ENCODE data around the gene RPL39L. TPM values are rescaled to one million over a fixed set of nuclear protein-coding genes. Genes with fewer than 3 reads are reported as not detected.

The RPL39L gene
- total RNA-seq, 1 experiment from 2014 or later, result 37.7 TPM

DNA sequence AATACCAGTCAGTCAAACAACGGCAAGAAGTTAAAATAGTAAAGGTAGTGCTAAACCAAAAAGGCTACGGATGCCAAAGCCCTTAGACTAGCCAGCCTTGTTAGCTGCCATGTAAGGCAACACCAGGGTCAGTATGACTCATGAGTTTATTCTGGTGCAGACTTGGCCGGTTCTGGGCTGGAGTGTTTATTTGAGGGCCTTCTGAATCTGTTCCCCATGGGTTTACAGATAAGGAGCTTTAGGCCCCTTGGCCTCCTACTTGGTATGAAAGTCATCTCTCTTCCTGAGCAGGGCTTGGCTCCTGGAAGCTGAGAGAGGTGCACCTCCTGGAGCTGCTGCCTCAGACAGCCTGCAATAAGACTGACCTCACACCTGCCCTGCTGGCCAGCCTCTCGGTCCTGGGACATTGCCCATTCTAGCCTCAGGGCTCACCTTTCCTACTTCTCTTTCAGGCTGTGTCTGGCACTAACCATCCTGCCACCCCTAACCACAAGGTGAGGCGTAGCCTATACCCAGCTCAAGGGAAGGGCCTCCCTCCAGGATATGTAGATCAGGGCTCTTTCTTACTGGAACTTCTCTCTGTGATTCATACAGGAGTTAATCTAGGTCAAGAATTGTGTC lies 47.6 kb upstream of the RPL39L start:
- ChIA-PET POLR2A (no interaction called here), CTCF (no interaction called here)
- Histone ChIP-seq H3K4me1 (ENCODE audit: control insufficient read depth, insufficient read depth, low read length) (no peaks in the 10 kb centered on the region), H3K9me3 (ENCODE audit: control insufficient read depth, insufficient read depth, low read depth, low read length) (no peaks in the 10 kb centered on the region), H3K36me3 (ENCODE audit: control insufficient read depth, insufficient read depth, low read length) (no peaks in the 10 kb centered on the region), H3K27me3 (ENCODE audit: control insufficient read depth, insufficient read depth, low read length) (peaks cover 7% of the 10 kb centered on the region), H3K4me3 (ENCODE audit: low read depth in 2 of 2, low read length in 2 of 2) (no peak overlapping the region), H3K27ac (ENCODE audit: low read length) (no peak overlapping the region)
- in situ Hi-C loops (cut with HindIII; ENCODE audit: low pct_unique_long_range_greater_than_20kb, low sequenced_read_pairs), result no loop called here
- ATAC-seq (peak; percentile 72), DNase-seq (ENCODE audit: low read depth, low spot score) (no peak)
- intact Hi-C loops (cut with micrococcal nuclease; ENCODE audit: unreplicated experiment), result no loop called here
- no TSS peak for BruUV-seq (replicated peaks)
- TF ChIP-seq, protein P1, sequence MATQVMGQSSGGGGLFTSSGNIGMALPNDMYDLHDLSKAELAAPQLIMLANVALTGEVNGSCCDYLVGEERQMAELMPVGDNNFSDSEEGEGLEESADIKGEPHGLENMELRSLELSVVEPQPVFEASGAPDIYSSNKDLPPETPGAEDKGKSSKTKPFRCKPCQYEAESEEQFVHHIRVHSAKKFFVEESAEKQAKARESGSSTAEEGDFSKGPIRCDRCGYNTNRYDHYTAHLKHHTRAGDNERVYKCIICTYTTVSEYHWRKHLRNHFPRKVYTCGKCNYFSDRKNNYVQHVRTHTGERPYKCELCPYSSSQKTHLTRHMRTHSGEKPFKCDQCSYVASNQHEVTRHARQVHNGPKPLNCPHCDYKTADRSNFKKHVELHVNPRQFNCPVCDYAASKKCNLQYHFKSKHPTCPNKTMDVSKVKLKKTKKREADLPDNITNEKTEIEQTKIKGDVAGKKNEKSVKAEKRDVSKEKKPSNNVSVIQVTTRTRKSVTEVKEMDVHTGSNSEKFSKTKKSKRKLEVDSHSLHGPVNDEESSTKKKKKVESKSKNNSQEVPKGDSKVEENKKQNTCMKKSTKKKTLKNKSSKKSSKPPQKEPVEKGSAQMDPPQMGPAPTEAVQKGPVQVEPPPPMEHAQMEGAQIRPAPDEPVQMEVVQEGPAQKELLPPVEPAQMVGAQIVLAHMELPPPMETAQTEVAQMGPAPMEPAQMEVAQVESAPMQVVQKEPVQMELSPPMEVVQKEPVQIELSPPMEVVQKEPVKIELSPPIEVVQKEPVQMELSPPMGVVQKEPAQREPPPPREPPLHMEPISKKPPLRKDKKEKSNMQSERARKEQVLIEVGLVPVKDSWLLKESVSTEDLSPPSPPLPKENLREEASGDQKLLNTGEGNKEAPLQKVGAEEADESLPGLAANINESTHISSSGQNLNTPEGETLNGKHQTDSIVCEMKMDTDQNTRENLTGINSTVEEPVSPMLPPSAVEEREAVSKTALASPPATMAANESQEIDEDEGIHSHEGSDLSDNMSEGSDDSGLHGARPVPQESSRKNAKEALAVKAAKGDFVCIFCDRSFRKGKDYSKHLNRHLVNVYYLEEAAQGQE (IDR thresholded peaks at IDR 0.05; ENCODE audit: insufficient read depth in 1 of 2, low read depth in 2 of 2, low read length in 1 of 2), result no peak
- TF ChIP-seq, protein P2, sequence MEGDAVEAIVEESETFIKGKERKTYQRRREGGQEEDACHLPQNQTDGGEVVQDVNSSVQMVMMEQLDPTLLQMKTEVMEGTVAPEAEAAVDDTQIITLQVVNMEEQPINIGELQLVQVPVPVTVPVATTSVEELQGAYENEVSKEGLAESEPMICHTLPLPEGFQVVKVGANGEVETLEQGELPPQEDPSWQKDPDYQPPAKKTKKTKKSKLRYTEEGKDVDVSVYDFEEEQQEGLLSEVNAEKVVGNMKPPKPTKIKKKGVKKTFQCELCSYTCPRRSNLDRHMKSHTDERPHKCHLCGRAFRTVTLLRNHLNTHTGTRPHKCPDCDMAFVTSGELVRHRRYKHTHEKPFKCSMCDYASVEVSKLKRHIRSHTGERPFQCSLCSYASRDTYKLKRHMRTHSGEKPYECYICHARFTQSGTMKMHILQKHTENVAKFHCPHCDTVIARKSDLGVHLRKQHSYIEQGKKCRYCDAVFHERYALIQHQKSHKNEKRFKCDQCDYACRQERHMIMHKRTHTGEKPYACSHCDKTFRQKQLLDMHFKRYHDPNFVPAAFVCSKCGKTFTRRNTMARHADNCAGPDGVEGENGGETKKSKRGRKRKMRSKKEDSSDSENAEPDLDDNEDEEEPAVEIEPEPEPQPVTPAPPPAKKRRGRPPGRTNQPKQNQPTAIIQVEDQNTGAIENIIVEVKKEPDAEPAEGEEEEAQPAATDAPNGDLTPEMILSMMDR (IDR thresholded peaks at IDR 0.05), result no peak
- TF ChIP-seq SIN3A (IDR thresholded peaks at IDR 0.05; ENCODE audit: borderline replicate concordance, insufficient read depth, low read depth, low read length), result no peak
- TF ChIP-seq POLR2AphosphoS5 (IDR thresholded peaks at IDR 0.05; ENCODE audit: low read depth, low read length), result no peak
- no peak for TF ChIP-seq TCF7L2 (IDR thresholded peaks at IDR 0.05; ENCODE audit: low read depth, low read length)

DNA sequence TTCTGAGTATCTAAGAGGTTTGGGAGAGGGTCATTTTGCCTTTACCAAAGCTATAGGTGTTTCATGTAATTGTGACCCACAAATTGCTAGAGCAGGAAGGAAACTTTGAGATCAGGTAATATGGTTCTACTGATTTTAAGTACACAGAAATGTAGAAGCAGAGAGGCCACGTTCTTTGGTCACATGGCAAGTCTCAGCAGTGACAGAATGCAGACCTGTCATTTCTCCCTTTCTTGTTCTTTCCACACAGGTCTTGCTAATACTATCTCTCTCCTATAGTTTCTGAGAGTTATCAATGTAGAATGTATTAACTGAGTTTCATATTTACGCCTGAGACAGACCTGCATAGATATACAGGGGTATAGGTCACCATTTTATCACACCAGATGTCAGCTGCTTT lies 47.1 kb upstream of the RPL39L start:
- Histone ChIP-seq H3K27me3 (ENCODE audit: control insufficient read depth, insufficient read depth, low read length) (peaks cover 7% of the 10 kb centered on the region), H3K4me3 (ENCODE audit: low read depth in 2 of 2, low read length in 2 of 2) (no peak overlapping the region), H3K36me3 (ENCODE audit: control insufficient read depth, insufficient read depth, low read length) (no peaks in the 10 kb centered on the region), H3K9me3 (ENCODE audit: control insufficient read depth, insufficient read depth, low read depth, low read length) (no peaks in the 10 kb centered on the region), H3K4me1 (ENCODE audit: control insufficient read depth, insufficient read depth, low read length) (no peaks in the 10 kb centered on the region), H3K27ac (ENCODE audit: low read length) (no peak overlapping the region)
- intact Hi-C loops (cut with micrococcal nuclease; ENCODE audit: unreplicated experiment) (no loop called here), in situ Hi-C loops (cut with HindIII; ENCODE audit: low pct_unique_long_range_greater_than_20kb, low sequenced_read_pairs) (no loop called here)
- POLR2A ChIA-PET, result no interaction called here
- CTCF ChIA-PET, result no interaction called here
- BruUV-seq (replicated peaks), result no TSS peak
- TF ChIP-seq SIN3A (IDR thresholded peaks at IDR 0.05; ENCODE audit: borderline replicate concordance, insufficient read depth, low read depth, low read length) (no peak), TCF7L2 (IDR thresholded peaks at IDR 0.05; ENCODE audit: low read depth, low read length) (no peak), POLR2AphosphoS5 (IDR thresholded peaks at IDR 0.05; ENCODE audit: low read depth, low read length) (no peak)
- TF ChIP-seq, protein P2 (IDR thresholded peaks at IDR 0.05), result no peak
- TF ChIP-seq, protein P1 (IDR thresholded peaks at IDR 0.05; ENCODE audit: insufficient read depth in 1 of 2, low read depth in 2 of 2, low read length in 1 of 2), result no peak
- no peak for DNase-seq (ENCODE audit: low read depth, low spot score)
- no peak for ATAC-seq

Data from Panc1 (cell line).